ENCODE data around the gene IGFBP1. TPM values are rescaled to one million over a fixed set of nuclear protein-coding genes. Genes with fewer than 3 reads are reported as not detected.
"Not testable (repeated sequence)": the region's sequence is repeated elsewhere in the genome, so short reads cannot be mapped to it uniquely, and the experiment has no call there.

Gene IGFBP1
- total and polyA plus RNA-seq, 2 experiments from 2014 or later: not detected

DNA sequence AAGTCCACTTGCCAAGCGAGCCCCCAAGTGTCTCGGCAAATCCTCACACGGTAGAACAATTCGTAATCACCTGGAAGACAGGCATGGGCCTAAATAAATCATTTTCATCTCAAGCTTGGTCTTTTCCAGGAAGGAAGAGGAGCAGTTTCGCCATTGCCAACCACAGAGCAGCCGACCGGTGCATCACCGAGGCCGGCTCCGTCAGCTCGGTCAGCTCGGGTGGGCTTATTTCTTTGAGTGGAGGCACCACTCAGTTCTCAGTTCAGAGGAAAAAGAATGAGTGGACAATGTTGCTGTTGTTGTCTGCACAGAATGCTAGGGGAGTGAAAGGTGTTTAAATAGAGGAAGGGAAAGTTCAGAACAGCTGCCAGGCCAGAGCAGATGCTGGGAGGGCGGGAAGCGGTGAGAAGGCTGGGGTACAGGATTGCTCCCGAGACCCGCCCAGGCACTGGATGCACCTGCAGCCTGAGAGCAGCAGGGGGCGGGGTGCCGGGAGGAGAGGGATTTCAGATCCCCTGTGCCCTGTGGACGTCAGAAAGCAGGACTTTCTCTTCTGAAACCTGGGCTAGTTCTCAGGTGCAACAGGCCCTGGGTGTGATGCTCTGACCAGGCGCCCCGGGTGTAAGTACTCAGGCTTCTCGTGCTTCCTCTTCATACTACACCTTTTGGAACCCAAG is 50.5 kb downstream of the IGFBP1 start:
- H3K27me3 ChIP-seq (ENCODE audit: insufficient read depth): no peaks in the 10 kb centered on the region
- H3K4me3 Mint-ChIP-seq: no peak overlapping the region
- H3K27ac ChIP-seq (ENCODE audit: low read depth): no peak overlapping the region
- DNase-seq (ENCODE audit: low spot score) (peak; percentile 81), ATAC-seq (peak; percentile 95)
- TF ChIP-seq, protein P1, sequence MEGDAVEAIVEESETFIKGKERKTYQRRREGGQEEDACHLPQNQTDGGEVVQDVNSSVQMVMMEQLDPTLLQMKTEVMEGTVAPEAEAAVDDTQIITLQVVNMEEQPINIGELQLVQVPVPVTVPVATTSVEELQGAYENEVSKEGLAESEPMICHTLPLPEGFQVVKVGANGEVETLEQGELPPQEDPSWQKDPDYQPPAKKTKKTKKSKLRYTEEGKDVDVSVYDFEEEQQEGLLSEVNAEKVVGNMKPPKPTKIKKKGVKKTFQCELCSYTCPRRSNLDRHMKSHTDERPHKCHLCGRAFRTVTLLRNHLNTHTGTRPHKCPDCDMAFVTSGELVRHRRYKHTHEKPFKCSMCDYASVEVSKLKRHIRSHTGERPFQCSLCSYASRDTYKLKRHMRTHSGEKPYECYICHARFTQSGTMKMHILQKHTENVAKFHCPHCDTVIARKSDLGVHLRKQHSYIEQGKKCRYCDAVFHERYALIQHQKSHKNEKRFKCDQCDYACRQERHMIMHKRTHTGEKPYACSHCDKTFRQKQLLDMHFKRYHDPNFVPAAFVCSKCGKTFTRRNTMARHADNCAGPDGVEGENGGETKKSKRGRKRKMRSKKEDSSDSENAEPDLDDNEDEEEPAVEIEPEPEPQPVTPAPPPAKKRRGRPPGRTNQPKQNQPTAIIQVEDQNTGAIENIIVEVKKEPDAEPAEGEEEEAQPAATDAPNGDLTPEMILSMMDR (conservative IDR thresholded peaks at IDR 0.05; ENCODE audit: low read depth in 2 of 2): peak; percentile 56 to 73
- no peak for TF ChIP-seq NANOG (IDR thresholded peaks at IDR 0.05; ENCODE audit: borderline replicate concordance)
- no peaks in the 10 kb centered on the region for H3K4me1 Mint-ChIP-seq
- peaks cover 8% of the 10 kb centered on the region for H3K36me3 Mint-ChIP-seq (ENCODE audit: low read depth)
- H3K27ac Mint-ChIP-seq: no peak overlapping the region
- no peaks in the 10 kb centered on the region for H3K79me2 ChIP-seq (replicated peaks; ENCODE audit: insufficient read depth)
- H4K20me1 ChIP-seq (replicated peaks; ENCODE audit: insufficient read depth): no peaks in the 10 kb centered on the region
- H2AFZ ChIP-seq: 0 out of 2 replicates have a peak overlapping the region, but pooled peaks have one; percentile 32
- H3K27me3 Mint-ChIP-seq (ENCODE audit: insufficient read depth, low read depth, poor library complexity): peaks cover 7% of the 10 kb centered on the region
- H3K4me3 ChIP-seq: no peak overlapping the region
- H3K9me2 ChIP-seq (ENCODE audit: insufficient read depth): peaks cover 13% of the 10 kb centered on the region
- no peaks in the 10 kb centered on the region for H3F3A ChIP-seq (replicated peaks; ENCODE audit: low read depth)
- H3K4me1 ChIP-seq (ENCODE audit: insufficient read depth): no peaks in the 10 kb centered on the region
- no peaks in the 10 kb centered on the region for H3K36me3 ChIP-seq (ENCODE audit: insufficient read depth)
- H3K9me3 Mint-ChIP-seq: peaks cover 6% of the 10 kb centered on the region; the same call in 2 of the 3 replicates
- no peak overlapping the region for H3K4me2 ChIP-seq

DNA sequence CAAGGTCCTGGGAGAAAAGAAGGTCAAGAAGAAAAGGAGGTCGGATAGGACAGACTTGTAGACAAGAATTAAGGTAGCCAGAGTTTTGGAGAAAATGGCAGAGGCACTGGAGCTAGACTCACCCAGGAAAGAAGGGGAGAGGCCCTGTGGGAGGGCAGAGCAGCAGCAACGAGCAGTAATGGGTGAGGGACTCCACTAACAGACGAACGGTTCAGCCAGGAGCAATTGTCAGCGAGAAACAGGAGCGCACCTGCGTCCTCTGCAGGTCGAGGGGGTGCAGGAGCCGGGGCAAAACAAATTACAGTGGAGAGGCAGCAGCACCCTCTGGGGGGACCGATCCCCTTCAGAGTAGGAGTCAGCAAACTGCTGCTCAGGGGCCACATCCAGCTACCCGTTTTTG is 51.3 kb downstream of the IGFBP1 start:
- Mint-ChIP-seq H3K27me3 (ENCODE audit: insufficient read depth, low read depth, poor library complexity) (peaks cover 7% of the 10 kb centered on the region), H3K27ac (no peak overlapping the region), H3K36me3 (ENCODE audit: low read depth) (peaks cover 8% of the 10 kb centered on the region), H3K4me3 (no peak overlapping the region), H3K9me3 (peaks cover 6% of the 10 kb centered on the region; the same call in 2 of the 3 replicates), H3K4me1 (no peaks in the 10 kb centered on the region)
- Histone ChIP-seq H3K27me3 (ENCODE audit: insufficient read depth) (no peaks in the 10 kb centered on the region), H3K9me2 (ENCODE audit: insufficient read depth) (peaks cover 11% of the 10 kb centered on the region), H4K20me1 (replicated peaks; ENCODE audit: insufficient read depth) (no peaks in the 10 kb centered on the region), H3K79me2 (replicated peaks; ENCODE audit: insufficient read depth) (no peaks in the 10 kb centered on the region), H3F3A (replicated peaks; ENCODE audit: low read depth) (no peaks in the 10 kb centered on the region), H3K27ac (ENCODE audit: low read depth) (no peak overlapping the region), H3K4me2 (no peak overlapping the region), H2AFZ (0 out of 2 replicates have a peak overlapping the region, but pooled peaks have one; percentile 32), H3K4me3 (no peak overlapping the region), H3K4me1 (ENCODE audit: insufficient read depth) (no peaks in the 10 kb centered on the region), H3K36me3 (ENCODE audit: insufficient read depth) (no peaks in the 10 kb centered on the region)
- no peak for DNase-seq (ENCODE audit: low spot score)
- TF ChIP-seq ZNF114 (CRISPR knock-in tag; IDR thresholded peaks at IDR 0.05) (no peak), EZH2 (IDR thresholded peaks at IDR 0.05; ENCODE audit: low read depth, unreplicated experiment) (no peak)
- TF ChIP-seq, protein P2, sequence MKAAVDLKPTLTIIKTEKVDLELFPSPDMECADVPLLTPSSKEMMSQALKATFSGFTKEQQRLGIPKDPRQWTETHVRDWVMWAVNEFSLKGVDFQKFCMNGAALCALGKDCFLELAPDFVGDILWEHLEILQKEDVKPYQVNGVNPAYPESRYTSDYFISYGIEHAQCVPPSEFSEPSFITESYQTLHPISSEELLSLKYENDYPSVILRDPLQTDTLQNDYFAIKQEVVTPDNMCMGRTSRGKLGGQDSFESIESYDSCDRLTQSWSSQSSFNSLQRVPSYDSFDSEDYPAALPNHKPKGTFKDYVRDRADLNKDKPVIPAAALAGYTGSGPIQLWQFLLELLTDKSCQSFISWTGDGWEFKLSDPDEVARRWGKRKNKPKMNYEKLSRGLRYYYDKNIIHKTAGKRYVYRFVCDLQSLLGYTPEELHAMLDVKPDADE (IDR thresholded peaks at IDR 0.05): no peak
- TF ChIP-seq, protein P1 (conservative IDR thresholded peaks at IDR 0.05; ENCODE audit: low read depth in 2 of 2): 0 out of 4 replicates have a peak, but pooled peaks of 1 of the 2 experiments have one; percentile 1
- TF ChIP-seq, protein P3, sequence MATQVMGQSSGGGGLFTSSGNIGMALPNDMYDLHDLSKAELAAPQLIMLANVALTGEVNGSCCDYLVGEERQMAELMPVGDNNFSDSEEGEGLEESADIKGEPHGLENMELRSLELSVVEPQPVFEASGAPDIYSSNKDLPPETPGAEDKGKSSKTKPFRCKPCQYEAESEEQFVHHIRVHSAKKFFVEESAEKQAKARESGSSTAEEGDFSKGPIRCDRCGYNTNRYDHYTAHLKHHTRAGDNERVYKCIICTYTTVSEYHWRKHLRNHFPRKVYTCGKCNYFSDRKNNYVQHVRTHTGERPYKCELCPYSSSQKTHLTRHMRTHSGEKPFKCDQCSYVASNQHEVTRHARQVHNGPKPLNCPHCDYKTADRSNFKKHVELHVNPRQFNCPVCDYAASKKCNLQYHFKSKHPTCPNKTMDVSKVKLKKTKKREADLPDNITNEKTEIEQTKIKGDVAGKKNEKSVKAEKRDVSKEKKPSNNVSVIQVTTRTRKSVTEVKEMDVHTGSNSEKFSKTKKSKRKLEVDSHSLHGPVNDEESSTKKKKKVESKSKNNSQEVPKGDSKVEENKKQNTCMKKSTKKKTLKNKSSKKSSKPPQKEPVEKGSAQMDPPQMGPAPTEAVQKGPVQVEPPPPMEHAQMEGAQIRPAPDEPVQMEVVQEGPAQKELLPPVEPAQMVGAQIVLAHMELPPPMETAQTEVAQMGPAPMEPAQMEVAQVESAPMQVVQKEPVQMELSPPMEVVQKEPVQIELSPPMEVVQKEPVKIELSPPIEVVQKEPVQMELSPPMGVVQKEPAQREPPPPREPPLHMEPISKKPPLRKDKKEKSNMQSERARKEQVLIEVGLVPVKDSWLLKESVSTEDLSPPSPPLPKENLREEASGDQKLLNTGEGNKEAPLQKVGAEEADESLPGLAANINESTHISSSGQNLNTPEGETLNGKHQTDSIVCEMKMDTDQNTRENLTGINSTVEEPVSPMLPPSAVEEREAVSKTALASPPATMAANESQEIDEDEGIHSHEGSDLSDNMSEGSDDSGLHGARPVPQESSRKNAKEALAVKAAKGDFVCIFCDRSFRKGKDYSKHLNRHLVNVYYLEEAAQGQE (IDR thresholded peaks at IDR 0.05; ENCODE audit: unreplicated experiment): no peak
- no peak for ATAC-seq

DNA sequence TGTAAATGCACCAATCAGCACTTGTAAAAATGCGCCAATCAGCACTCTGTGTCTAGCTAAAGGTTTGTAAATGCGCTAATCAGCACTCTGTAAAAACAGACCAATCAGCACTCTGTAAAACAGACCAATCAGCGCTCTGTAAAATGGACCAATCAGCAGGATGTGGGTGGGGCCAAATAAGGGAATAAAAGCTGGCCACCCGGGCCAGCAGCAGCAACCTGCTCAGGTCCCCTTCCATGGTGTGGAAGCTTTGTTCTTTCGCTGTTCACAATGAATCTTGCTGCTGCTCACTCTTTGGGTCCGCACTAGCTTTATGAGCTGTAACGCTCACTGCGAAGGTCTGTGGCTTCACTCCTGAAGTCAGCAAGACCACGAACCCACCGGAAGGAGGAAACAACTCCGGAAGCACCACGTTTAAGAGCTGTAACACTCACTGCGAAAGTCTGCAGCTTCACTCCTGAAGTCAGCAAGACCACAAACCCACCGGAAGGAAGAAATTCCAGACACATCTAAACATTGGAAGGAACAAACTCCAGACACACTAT is 52.0 kb downstream of the IGFBP1 start:
- H3K27ac Mint-ChIP-seq; H3F3A ChIP-seq (replicated peaks; ENCODE audit: low read depth); H3K9me3 Mint-ChIP-seq; H3K4me1 Mint-ChIP-seq; H3K9me2 ChIP-seq (ENCODE audit: insufficient read depth); H3K79me2 ChIP-seq (replicated peaks; ENCODE audit: insufficient read depth); H3K36me3 ChIP-seq (ENCODE audit: insufficient read depth); H4K20me1 ChIP-seq (replicated peaks; ENCODE audit: insufficient read depth); ATAC-seq; H3K4me1 ChIP-seq (ENCODE audit: insufficient read depth); H3K4me2 ChIP-seq; H3K4me3 Mint-ChIP-seq; H3K27ac ChIP-seq (ENCODE audit: low read depth); H3K27me3 Mint-ChIP-seq (ENCODE audit: insufficient read depth, low read depth, poor library complexity); DNase-seq (ENCODE audit: low spot score); H3K4me3 ChIP-seq; H3K36me3 Mint-ChIP-seq (ENCODE audit: low read depth); H3K27me3 ChIP-seq (ENCODE audit: insufficient read depth): not testable (repeated sequence)
- H2AFZ ChIP-seq: 0 out of 2 replicates have a peak overlapping the region, but pooled peaks have one; percentile 28
